Measurements from ENCODE around the gene AIFM2. TPM values are rescaled to one million over a fixed set of nuclear protein-coding genes. Genes with fewer than 3 reads are reported as not detected.
"Not testable (repeated sequence)": the region's sequence is repeated elsewhere in the genome, so short reads cannot be mapped to it uniquely, and the experiment has no call there.

Gene AIFM2
- total RNA-seq, 1 experiment from 2014 or later: 31.1 TPM

DNA sequence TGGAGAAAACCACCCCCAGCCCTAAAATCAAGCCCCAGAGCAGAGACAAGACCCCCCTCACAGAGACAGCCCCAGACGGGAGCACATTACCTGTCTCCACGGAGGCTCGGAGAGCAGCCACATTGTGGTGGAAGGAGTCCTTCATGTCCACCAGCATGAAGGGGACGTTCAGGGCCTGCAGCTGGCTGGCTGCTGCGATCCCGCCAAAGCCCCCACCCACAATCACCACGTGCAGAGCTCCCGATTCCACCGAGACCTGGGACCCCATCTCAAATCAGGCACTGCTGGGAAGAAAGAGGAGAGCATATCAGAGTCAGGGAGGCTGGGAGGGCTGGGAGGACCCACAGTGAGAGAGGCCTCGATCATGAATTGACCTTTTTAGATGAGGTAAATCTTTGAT is 8.8 kb downstream of the AIFM2 start:
- no peak for DNase-seq
- Histone ChIP-seq H3K36me3 (ENCODE audit: control insufficient read depth, insufficient read depth, low read length) (peaks cover 7% of the 10 kb centered on the region; the same call in 1 of the 2 replicates), H3K27me3 (replicated peaks; ENCODE audit: control insufficient read depth, insufficient read depth, low read length) (no peaks in the 10 kb centered on the region), H3K4me3 (ENCODE audit: low read depth, low read length) (no peak overlapping the region), H3K9me3 (no peaks in the 10 kb centered on the region), H3K4me1 (no peaks in the 10 kb centered on the region)
- no peak overlapping the region for H3K4me3 Mint-ChIP-seq (ENCODE audit: unreplicated experiment)
- H3K27ac Mint-ChIP-seq (ENCODE audit: unreplicated experiment): no peak overlapping the region
- POLR2A ChIA-PET: no interaction called here
- CTCF ChIA-PET: no interaction called here
- H3K9me3 Mint-ChIP-seq (ENCODE audit: unreplicated experiment): no peaks in the 10 kb centered on the region
- no peaks in the 10 kb centered on the region for H3K36me3 Mint-ChIP-seq (ENCODE audit: insufficient read depth, unreplicated experiment)
- no TSS peak for BruUV-seq (replicated peaks)
- no peaks in the 10 kb centered on the region for H3K4me1 Mint-ChIP-seq (ENCODE audit: low read depth, unreplicated experiment)
- intact Hi-C loops (cut with micrococcal nuclease; ENCODE audit: unreplicated experiment): no loop called here
- no peak for TF ChIP-seq CTCF (IDR thresholded peaks at IDR 0.05; ENCODE audit: insufficient read depth in 1 of 2, low read depth in 1 of 2, low read length in 1 of 2, severe bottlenecking in 1 of 2, unreplicated experiment in 1 of 2)
- no peaks in the 10 kb centered on the region for H3K27me3 Mint-ChIP-seq (ENCODE audit: insufficient read depth, unreplicated experiment)

DNA sequence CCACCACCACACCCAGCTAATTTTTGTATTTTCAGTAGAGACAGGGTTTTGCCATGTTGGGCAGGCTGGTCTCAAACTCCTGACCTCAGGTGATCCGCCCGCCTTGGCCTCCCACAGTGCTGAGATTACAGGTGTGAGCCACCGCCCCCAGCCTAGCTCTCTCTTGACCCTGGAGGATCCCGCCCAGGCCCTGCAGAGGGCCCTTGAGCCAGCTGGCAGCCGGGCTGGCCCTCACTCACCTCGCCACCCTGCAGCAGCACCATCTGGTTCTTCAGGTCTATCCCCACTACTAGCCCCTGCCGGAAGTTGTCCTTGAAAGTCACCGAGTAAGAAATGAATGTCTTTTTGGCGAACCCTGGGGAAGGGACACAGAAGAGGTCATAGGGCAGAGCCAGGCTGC is 9.5 kb downstream of the AIFM2 start:
- BruUV-seq (replicated peaks); H3K4me1 Mint-ChIP-seq (ENCODE audit: low read depth, unreplicated experiment); H3K9me3 Mint-ChIP-seq (ENCODE audit: unreplicated experiment); H3K4me3 Mint-ChIP-seq (ENCODE audit: unreplicated experiment); H3K27me3 Mint-ChIP-seq (ENCODE audit: insufficient read depth, unreplicated experiment); DNase-seq; H3K27ac Mint-ChIP-seq (ENCODE audit: unreplicated experiment); H3K4me1 ChIP-seq; H3K36me3 Mint-ChIP-seq (ENCODE audit: insufficient read depth, unreplicated experiment); intact Hi-C loops (cut with micrococcal nuclease; ENCODE audit: unreplicated experiment); H3K4me3 ChIP-seq (ENCODE audit: low read depth, low read length); H3K27me3 ChIP-seq (replicated peaks; ENCODE audit: control insufficient read depth, insufficient read depth, low read length); H3K9me3 ChIP-seq; H3K36me3 ChIP-seq (ENCODE audit: control insufficient read depth, insufficient read depth, low read length): not testable (repeated sequence)
- ChIA-PET POLR2A (interaction anchor here (1.3 kb wide), 1 partner anchor 23 kb away, joined by 4 read pairs; the partner anchor contains the start of gene TYSND1), CTCF (interaction anchor here (1.0 to 1.1 kb wide), 2 partner anchors 16 to 23 kb away, joined by 3 to 4 read pairs; partner anchors contain the start of gene TYSND1)

DNA sequence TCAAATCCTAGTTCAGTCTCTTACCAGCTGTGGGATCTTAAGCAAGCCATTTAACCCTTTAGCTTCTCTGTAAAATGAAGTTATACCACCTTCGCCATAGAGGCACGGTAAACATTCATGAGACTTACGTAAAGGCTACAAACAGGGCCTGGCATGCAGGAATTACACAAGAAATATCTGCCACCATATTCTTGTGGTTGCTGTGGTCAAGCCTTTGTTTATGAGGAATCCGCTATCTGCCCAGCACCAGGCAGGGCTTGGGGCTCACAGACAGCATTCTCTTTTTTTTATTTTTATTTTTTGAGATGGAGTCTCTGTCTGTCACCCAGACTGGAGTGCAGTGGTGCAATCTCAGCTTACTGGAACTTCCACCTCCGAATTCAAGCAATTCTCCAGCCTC is 9.9 kb downstream of the AIFM2 start:
- H3K27ac Mint-ChIP-seq (ENCODE audit: unreplicated experiment): no peak overlapping the region
- no peak for DNase-seq
- no peaks in the 10 kb centered on the region for H3K9me3 Mint-ChIP-seq (ENCODE audit: unreplicated experiment)
- Histone ChIP-seq H3K4me1 (no peaks in the 10 kb centered on the region), H3K36me3 (ENCODE audit: control insufficient read depth, insufficient read depth, low read length) (peaks cover 7% of the 10 kb centered on the region; the same call in 1 of the 2 replicates), H3K4me3 (ENCODE audit: low read depth, low read length) (no peak overlapping the region), H3K9me3 (no peaks in the 10 kb centered on the region), H3K27me3 (replicated peaks; ENCODE audit: control insufficient read depth, insufficient read depth, low read length) (no peaks in the 10 kb centered on the region)
- no peaks in the 10 kb centered on the region for H3K27me3 Mint-ChIP-seq (ENCODE audit: insufficient read depth, unreplicated experiment)
- no peak for TF ChIP-seq CTCF (IDR thresholded peaks at IDR 0.05; ENCODE audit: insufficient read depth in 1 of 2, low read depth in 1 of 2, low read length in 1 of 2, severe bottlenecking in 1 of 2, unreplicated experiment in 1 of 2)
- no peaks in the 10 kb centered on the region for H3K4me1 Mint-ChIP-seq (ENCODE audit: low read depth, unreplicated experiment)
- no peaks in the 10 kb centered on the region for H3K36me3 Mint-ChIP-seq (ENCODE audit: insufficient read depth, unreplicated experiment)
- POLR2A ChIA-PET: interaction anchor here (0.6 to 1.3 kb wide), 2 partner anchors 24 to 325 kb away, joined by 3 to 4 read pairs; partner anchors contain the start of gene TYSND1
- CTCF ChIA-PET: interaction anchor here (1.0 to 1.1 kb wide), 2 partner anchors 16 to 24 kb away, joined by 3 to 4 read pairs; partner anchors contain the start of gene TYSND1
- no TSS peak for BruUV-seq (replicated peaks)
- H3K4me3 Mint-ChIP-seq (ENCODE audit: unreplicated experiment): no peak overlapping the region
- intact Hi-C loops (cut with micrococcal nuclease; ENCODE audit: unreplicated experiment): no loop called here

All from Caco-2 (cell line).